HCT116 (cell line): ENCODE data around the gene GFOD1. TPM values are rescaled to one million over a fixed set of nuclear protein-coding genes. Genes with fewer than 3 reads are reported as not detected.

Experiments used
- ATAC-seq: fragments of 200-7000 bp; cut with Tn5 transposase; 2 replicates; pipeline ENCODE4 v1.9.1; 2020; ENCODE audit warnings: mild to moderate bottlenecking, moderate library complexity
- BruUV-seq: library from RNA; stranded (reverse); fragments of 400-500 nt; replicated peaks from 2 replicates; lab custom pipeline; 2021; lab: Mats Ljungman, UMichigan
- CTCF ChIA-PET: fragments of 300-600 bp; sonication (Branson Sonifier 250); formaldehyde crosslinking; loops from one replicate; lab custom pipeline; 2021; ENCODE audit warnings: antibody characterized with exemption; lab: Charles Lee
- POLR2A ChIA-PET: fragments of 300-600, 350-600 bp; sonication (Branson Sonifier 250); formaldehyde crosslinking; loops from one replicate; lab custom pipeline; 2021; ENCODE audit warnings: antibody characterized with exemption; lab: Charles Lee
- RAD21 ChIA-PET, 2 experiments: fragments of 300-600 bp; sonication (Branson Sonifier 250); formaldehyde crosslinking; loops; one replicate each; lab custom pipeline; 2023; ENCODE audit warnings: low total read pairs in 2 of 2; ENCODE audit not compliant: uncharacterized antibody in 2 of 2, unreplicated experiment in 2 of 2, low non-redundant PET in 1 of 2; lab: Charles Lee
- DNase-seq: peaks from one replicate; pipeline ENCODE4 v3.0.0-alpha.2; 2010; ENCODE audit warnings: low read depth, low spot score
- H2AFZ ChIP-seq: fragments of 200-600 bp; shearing (Covaris generic), sonication (generic); 2 replicates; pipeline ENCODE4 v1.6.1; 2017; ENCODE audit warnings: low read depth, mixed run types, mixed read lengths, antibody characterized with exemption, low read length; ENCODE audit not compliant: poor library complexity, severe bottlenecking
- H3K27ac ChIP-seq: 2 replicates; pipeline ENCODE4 v1.5.1; 2012; ENCODE audit warnings: low read depth, low read length
- H3K27me3 ChIP-seq: fragments of 200-600 bp; sonication (generic); 2 replicates; pipeline ENCODE4 v1.6.1; 2016; ENCODE audit warnings: mixed run types, low read length, mixed read lengths; ENCODE audit not compliant: insufficient read depth
- H3K36me3 ChIP-seq, 2 experiments: fragments of 200-500 bp in 1 of 2; fragments of 200-600 bp in 1 of 2; sonication (Bioruptor generic) in 1 of 2; sonication (generic) in 1 of 2; 2 replicates each; pipeline versions ENCODE4 v1.5.1 to v1.6.1; 2014 to 2016; ENCODE audit warnings: low read length in 2 of 2, inconsistent platforms in 1 of 2, mixed read lengths in 1 of 2, mixed run types in 1 of 2; ENCODE audit not compliant: insufficient read depth in 2 of 2, control insufficient read depth in 1 of 2
- H3K4me1 ChIP-seq, 2 experiments: fragments of 200-600 bp in 1 of 2; sonication (generic) in 1 of 2; 2 replicates each; pipeline versions ENCODE4 v1.5.1 to v1.6.1; 2012 to 2017; ENCODE audit warnings: low read length in 2 of 2, inconsistent platforms in 1 of 2, mild to moderate bottlenecking in 1 of 2, mixed read lengths in 1 of 2, mixed run types in 1 of 2, moderate library complexity in 1 of 2; ENCODE audit not compliant: insufficient read depth in 2 of 2, control insufficient read depth in 1 of 2
- H3K4me2 ChIP-seq: fragments of 200-600 bp; sonication (generic); 2 replicates; pipeline ENCODE4 v1.6.1; 2017; ENCODE audit warnings: mixed run types, low read length, mixed read lengths
- H3K4me3 ChIP-seq, 2 experiments: fragments of 200-600 bp in 1 of 2; sonication (generic) in 1 of 2; replicated peaks in 1 of 2; 2 replicates each; pipeline ENCODE4 v1.5.1; 2011 to 2016; ENCODE audit warnings: low read length in 2 of 2, control low read depth in 1 of 2, low read depth in 1 of 2, mild to moderate bottlenecking in 1 of 2, mixed read lengths in 1 of 2, mixed run types in 1 of 2
- H3K79me2 ChIP-seq: fragments of 200-600 bp; sonication (generic); 2 replicates; pipeline ENCODE4 v1.6.1; 2017; ENCODE audit warnings: mild to moderate bottlenecking, mixed run types, low read length, moderate library complexity, mixed read lengths; ENCODE audit not compliant: insufficient read depth
- H3K9ac ChIP-seq: fragments of 200-600 bp; sonication (generic); 2 replicates; pipeline ENCODE4 v1.6.1; 2016; ENCODE audit warnings: low read length, mixed read lengths
- H3K9me2 ChIP-seq: fragments of 200-600 bp; sonication (generic), shearing (Covaris generic); 2 replicates; pipeline ENCODE4 v1.6.1; 2017; ENCODE audit warnings: mixed run types, mild to moderate bottlenecking, moderate library complexity; ENCODE audit not compliant: insufficient read depth
- H3K9me3 ChIP-seq, 2 experiments: fragments of 200-500 bp in 1 of 2; fragments of 200-600 bp in 1 of 2; sonication (Bioruptor generic) in 1 of 2; sonication (generic) in 1 of 2; 2 replicates each; pipeline ENCODE4 v1.6.1; 2014 to 2017; ENCODE audit warnings: low read length in 2 of 2, mixed read lengths in 2 of 2, inconsistent platforms in 1 of 2, low read depth in 1 of 2, mild to moderate bottlenecking in 1 of 2, mixed run types in 1 of 2, moderate library complexity in 1 of 2; ENCODE audit not compliant: control insufficient read depth in 1 of 2, insufficient read depth in 1 of 2
- H4K20me1 ChIP-seq: fragments of 200-600 bp; sonication (generic), shearing (Covaris generic); 2 replicates; pipeline ENCODE4 v1.6.1; 2017; ENCODE audit warnings: mixed run types, mild to moderate bottlenecking, moderate library complexity; ENCODE audit not compliant: insufficient read depth
- CBX3 ChIP-seq: IDR thresholded peaks from 2 replicates; pipeline ENCODE4 v1.6.1; 2012; ENCODE audit warnings: low read depth
- CEBPB ChIP-seq: IDR thresholded peaks from 2 replicates; pipeline ENCODE4 v1.6.1; 2012; ENCODE audit warnings: low read depth
- EGR1 ChIP-seq: IDR thresholded peaks from 2 replicates; pipeline ENCODE4 v1.6.1; 2012; ENCODE audit warnings: low read depth
- ELF1 ChIP-seq: IDR thresholded peaks from 2 replicates; pipeline ENCODE4 v1.6.1; 2012; ENCODE audit warnings: low read depth, borderline replicate concordance
- EZH2 ChIP-seq: fragments of 200-600 bp; sonication (generic); IDR thresholded peaks from 2 replicates; pipeline ENCODE4 v1.6.1; 2017; ENCODE audit warnings: antibody characterized with exemption, mixed run types
- POLR2A ChIP-seq: IDR thresholded peaks from 2 replicates; pipeline ENCODE4 v1.7.0; 2011; ENCODE audit warnings: borderline replicate concordance; ENCODE audit not compliant: insufficient read depth, insufficient read length; ENCODE audit errors: extremely low read depth
- POLR2AphosphoS5 ChIP-seq: IDR thresholded peaks from 2 replicates; pipeline ENCODE4 v1.6.1; 2011; ENCODE audit warnings: mild to moderate bottlenecking, low read depth, low read length, moderate library complexity
- RAD21 ChIP-seq: IDR thresholded peaks from 2 replicates; pipeline ENCODE4 v1.6.1; 2012; ENCODE audit warnings: low read depth, mild to moderate bottlenecking
- SIN3A ChIP-seq: IDR thresholded peaks from 2 replicates; pipeline ENCODE4 v1.6.1; 2012; ENCODE audit warnings: low read depth
- SP1 ChIP-seq: IDR thresholded peaks from 2 replicates; pipeline ENCODE4 v1.6.1; 2012; ENCODE audit warnings: low read depth
- SRF ChIP-seq: IDR thresholded peaks from 2 replicates; pipeline ENCODE4 v1.6.1; 2012; ENCODE audit warnings: low read depth
- TCF7L2 ChIP-seq: IDR thresholded peaks from 2 replicates; pipeline ENCODE4 v1.7.0; 2011; ENCODE audit warnings: borderline replicate concordance, inconsistent platforms; ENCODE audit not compliant: insufficient read depth, insufficient read length; ENCODE audit errors: extremely low read depth
- YY1 ChIP-seq: IDR thresholded peaks from 2 replicates; pipeline ENCODE4 v1.6.1; 2011; ENCODE audit warnings: low read length, low read depth, moderate library complexity, mild to moderate bottlenecking; ENCODE audit not compliant: insufficient replicate concordance; ENCODE audit errors: extremely low read depth
- ZFX ChIP-seq: fragments of 450-650 bp; IDR thresholded peaks from 2 replicates; pipeline ENCODE4 v1.6.1; 2017
- ZNF274 ChIP-seq: fragments of 200-500 bp; sonication (Bioruptor generic); IDR thresholded peaks from 2 replicates; pipeline ENCODE4 v1.6.1; 2014; ENCODE audit warnings: mild to moderate bottlenecking, low read depth, low read length, inconsistent platforms
- intact Hi-C: fragments of 100-400 bp; cut with micrococcal nuclease; formaldehyde crosslinking; loops from 2 replicates; pipeline ENCODE4 v1.10.0; 2022
- total RNA-seq: library from RNA; stranded (reverse); gene quantifications from one replicate; pipeline ENCODE4 v1.2.1, GENCODE V29; 2021; ENCODE audit not compliant: unreplicated experiment
- TF ChIP-seq, protein P1 (sequence below), 3 experiments: fragments of 200-600 bp in 1 of 3; sonication (generic) in 1 of 3; IDR thresholded peaks in 2 of 3; conservative IDR thresholded peaks in 1 of 3; 2 replicates each; pipeline ENCODE4 v1.5.1; 2012 to 2017; ENCODE audit warnings: low read depth in 2 of 3, low read length in 2 of 3, antibody characterized with exemption in 1 of 3, borderline replicate concordance in 1 of 3, control low read depth in 1 of 3, mild to moderate bottlenecking in 1 of 3, mixed read lengths in 1 of 3, mixed run types in 1 of 3, moderate library complexity in 1 of 3; ENCODE audit not compliant: insufficient read depth in 1 of 3
- TF ChIP-seq, protein P2 (sequence below): IDR thresholded peaks from 2 replicates; pipeline ENCODE4 v1.6.1; 2012
- TF ChIP-seq, protein P3 (sequence below): IDR thresholded peaks from 2 replicates; pipeline ENCODE4 v1.6.1; 2011; ENCODE audit warnings: mild to moderate bottlenecking, low read length, moderate library complexity; ENCODE audit not compliant: insufficient replicate concordance; ENCODE audit errors: extremely low read depth
- TF ChIP-seq, protein P4 (sequence below): IDR thresholded peaks from 2 replicates; pipeline ENCODE4 v1.6.1; 2012; ENCODE audit warnings: low read depth
- TF ChIP-seq, protein P5 (sequence below): IDR thresholded peaks from 2 replicates; pipeline ENCODE4 v1.6.1; 2012

GFOD1 gene
- total RNA-seq, 1 experiment from 2014 or later: 3.8 TPM

DNA sequence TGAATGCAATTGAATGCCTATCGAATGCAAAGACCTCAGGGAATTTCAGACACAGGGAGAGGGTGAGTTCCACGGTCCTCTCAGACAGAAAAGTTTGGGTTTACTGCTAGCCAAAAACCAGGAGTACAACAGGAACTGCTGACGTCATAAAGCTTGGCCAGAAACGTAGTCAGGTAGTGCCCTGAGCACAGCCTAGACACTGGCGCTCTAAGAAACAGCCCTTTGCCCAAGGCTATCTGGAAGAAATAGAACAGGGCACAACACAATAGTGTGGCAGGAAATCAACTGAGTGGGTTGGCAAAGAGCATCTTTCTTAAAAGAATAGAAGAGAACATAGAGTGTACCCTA lies 58.0 kb downstream of the GFOD1 start:
- ChIA-PET POLR2A (no interaction called here), CTCF (no interaction called here)
- intact Hi-C loops: no loop called here
- H3K27me3 ChIP-seq: no peaks in the 10 kb centered on the region
- H3K79me2 ChIP-seq: no peaks in the 10 kb centered on the region
- no peak overlapping the region for H3K4me2 ChIP-seq
- H3K27ac ChIP-seq: no peak overlapping the region
- H2AFZ ChIP-seq: no peak overlapping the region
- H3K9ac ChIP-seq: no peak overlapping the region
- no peak for ATAC-seq
- H3K36me3 ChIP-seq: no peaks in the 10 kb centered on the region
- DNase-seq: no peak
- BruUV-seq: no TSS peak
- peaks cover 0 to 3% of the 10 kb centered on the region in 2 experiments; a peak in 1 of 4 replicates for H3K4me1 ChIP-seq
- no peaks in the 10 kb centered on the region for H3K9me2 ChIP-seq
- TF ChIP-seq POLR2AphosphoS5: no peak
- TF ChIP-seq, protein P1, sequence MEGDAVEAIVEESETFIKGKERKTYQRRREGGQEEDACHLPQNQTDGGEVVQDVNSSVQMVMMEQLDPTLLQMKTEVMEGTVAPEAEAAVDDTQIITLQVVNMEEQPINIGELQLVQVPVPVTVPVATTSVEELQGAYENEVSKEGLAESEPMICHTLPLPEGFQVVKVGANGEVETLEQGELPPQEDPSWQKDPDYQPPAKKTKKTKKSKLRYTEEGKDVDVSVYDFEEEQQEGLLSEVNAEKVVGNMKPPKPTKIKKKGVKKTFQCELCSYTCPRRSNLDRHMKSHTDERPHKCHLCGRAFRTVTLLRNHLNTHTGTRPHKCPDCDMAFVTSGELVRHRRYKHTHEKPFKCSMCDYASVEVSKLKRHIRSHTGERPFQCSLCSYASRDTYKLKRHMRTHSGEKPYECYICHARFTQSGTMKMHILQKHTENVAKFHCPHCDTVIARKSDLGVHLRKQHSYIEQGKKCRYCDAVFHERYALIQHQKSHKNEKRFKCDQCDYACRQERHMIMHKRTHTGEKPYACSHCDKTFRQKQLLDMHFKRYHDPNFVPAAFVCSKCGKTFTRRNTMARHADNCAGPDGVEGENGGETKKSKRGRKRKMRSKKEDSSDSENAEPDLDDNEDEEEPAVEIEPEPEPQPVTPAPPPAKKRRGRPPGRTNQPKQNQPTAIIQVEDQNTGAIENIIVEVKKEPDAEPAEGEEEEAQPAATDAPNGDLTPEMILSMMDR (IDR thresholded peaks at IDR 0.05 in 2 of 3, conservative IDR thresholded peaks at IDR 0.05 in 1 of 3; ENCODE audit: borderline replicate concordance in 1 of 3, insufficient read depth in 1 of 3, low read depth in 2 of 3, low read length in 2 of 3): no peak
- no peak for TF ChIP-seq SRF
- TF ChIP-seq RAD21: no peak
- TF ChIP-seq ZFX: no peak
- no peak for TF ChIP-seq ELF1
- TF ChIP-seq ZNF274: no peak
- TF ChIP-seq, protein P2, sequence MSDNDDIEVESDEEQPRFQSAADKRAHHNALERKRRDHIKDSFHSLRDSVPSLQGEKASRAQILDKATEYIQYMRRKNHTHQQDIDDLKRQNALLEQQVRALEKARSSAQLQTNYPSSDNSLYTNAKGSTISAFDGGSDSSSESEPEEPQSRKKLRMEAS: no peak
- no peak for TF ChIP-seq SP1
- TF ChIP-seq SIN3A: no peak
- no peak for TF ChIP-seq CEBPB
- TF ChIP-seq, protein P3, sequence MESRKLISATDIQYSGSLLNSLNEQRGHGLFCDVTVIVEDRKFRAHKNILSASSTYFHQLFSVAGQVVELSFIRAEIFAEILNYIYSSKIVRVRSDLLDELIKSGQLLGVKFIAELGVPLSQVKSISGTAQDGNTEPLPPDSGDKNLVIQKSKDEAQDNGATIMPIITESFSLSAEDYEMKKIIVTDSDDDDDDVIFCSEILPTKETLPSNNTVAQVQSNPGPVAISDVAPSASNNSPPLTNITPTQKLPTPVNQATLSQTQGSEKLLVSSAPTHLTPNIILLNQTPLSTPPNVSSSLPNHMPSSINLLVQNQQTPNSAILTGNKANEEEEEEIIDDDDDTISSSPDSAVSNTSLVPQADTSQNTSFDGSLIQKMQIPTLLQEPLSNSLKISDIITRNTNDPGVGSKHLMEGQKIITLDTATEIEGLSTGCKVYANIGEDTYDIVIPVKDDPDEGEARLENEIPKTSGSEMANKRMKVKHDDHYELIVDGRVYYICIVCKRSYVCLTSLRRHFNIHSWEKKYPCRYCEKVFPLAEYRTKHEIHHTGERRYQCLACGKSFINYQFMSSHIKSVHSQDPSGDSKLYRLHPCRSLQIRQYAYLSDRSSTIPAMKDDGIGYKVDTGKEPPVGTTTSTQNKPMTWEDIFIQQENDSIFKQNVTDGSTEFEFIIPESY: no peak
- no peak for TF ChIP-seq EGR1
- TF ChIP-seq, protein P4, sequence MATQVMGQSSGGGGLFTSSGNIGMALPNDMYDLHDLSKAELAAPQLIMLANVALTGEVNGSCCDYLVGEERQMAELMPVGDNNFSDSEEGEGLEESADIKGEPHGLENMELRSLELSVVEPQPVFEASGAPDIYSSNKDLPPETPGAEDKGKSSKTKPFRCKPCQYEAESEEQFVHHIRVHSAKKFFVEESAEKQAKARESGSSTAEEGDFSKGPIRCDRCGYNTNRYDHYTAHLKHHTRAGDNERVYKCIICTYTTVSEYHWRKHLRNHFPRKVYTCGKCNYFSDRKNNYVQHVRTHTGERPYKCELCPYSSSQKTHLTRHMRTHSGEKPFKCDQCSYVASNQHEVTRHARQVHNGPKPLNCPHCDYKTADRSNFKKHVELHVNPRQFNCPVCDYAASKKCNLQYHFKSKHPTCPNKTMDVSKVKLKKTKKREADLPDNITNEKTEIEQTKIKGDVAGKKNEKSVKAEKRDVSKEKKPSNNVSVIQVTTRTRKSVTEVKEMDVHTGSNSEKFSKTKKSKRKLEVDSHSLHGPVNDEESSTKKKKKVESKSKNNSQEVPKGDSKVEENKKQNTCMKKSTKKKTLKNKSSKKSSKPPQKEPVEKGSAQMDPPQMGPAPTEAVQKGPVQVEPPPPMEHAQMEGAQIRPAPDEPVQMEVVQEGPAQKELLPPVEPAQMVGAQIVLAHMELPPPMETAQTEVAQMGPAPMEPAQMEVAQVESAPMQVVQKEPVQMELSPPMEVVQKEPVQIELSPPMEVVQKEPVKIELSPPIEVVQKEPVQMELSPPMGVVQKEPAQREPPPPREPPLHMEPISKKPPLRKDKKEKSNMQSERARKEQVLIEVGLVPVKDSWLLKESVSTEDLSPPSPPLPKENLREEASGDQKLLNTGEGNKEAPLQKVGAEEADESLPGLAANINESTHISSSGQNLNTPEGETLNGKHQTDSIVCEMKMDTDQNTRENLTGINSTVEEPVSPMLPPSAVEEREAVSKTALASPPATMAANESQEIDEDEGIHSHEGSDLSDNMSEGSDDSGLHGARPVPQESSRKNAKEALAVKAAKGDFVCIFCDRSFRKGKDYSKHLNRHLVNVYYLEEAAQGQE: no peak
- no peak for TF ChIP-seq EZH2
- no peak for TF ChIP-seq YY1
- no peak for TF ChIP-seq POLR2A
- no peak for TF ChIP-seq TCF7L2
- TF ChIP-seq, protein P5, sequence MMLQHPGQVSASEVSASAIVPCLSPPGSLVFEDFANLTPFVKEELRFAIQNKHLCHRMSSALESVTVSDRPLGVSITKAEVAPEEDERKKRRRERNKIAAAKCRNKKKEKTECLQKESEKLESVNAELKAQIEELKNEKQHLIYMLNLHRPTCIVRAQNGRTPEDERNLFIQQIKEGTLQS: no peak
- no peak for TF ChIP-seq CBX3
- TF ChIP-seq, all 23 proteins: peak for 0
- Histone ChIP-seq H3K9me3 (no peaks in the 10 kb centered on the region), H3K4me3 (no peak overlapping the region), H4K20me1 (no peaks in the 10 kb centered on the region)
- RAD21 ChIA-PET: no interaction called here
